Stimulated activated CD4-positive, alpha-beta T cell treated with anti-CD3 and anti-CD28 coated beads, Interleukin-15, amount 100 ng/mL, for 1 hour (primary cell): ENCODE data around the gene COL20A1.

Experiments
- DNase-seq, 2 donors: peaks; one replicate each; pipeline ENCODE4 v3.0.0-alpha.2; 2020; ENCODE audit warnings: low read depth in 1 of 2, low spot score in 1 of 2

Gene COL20A1

DNA sequence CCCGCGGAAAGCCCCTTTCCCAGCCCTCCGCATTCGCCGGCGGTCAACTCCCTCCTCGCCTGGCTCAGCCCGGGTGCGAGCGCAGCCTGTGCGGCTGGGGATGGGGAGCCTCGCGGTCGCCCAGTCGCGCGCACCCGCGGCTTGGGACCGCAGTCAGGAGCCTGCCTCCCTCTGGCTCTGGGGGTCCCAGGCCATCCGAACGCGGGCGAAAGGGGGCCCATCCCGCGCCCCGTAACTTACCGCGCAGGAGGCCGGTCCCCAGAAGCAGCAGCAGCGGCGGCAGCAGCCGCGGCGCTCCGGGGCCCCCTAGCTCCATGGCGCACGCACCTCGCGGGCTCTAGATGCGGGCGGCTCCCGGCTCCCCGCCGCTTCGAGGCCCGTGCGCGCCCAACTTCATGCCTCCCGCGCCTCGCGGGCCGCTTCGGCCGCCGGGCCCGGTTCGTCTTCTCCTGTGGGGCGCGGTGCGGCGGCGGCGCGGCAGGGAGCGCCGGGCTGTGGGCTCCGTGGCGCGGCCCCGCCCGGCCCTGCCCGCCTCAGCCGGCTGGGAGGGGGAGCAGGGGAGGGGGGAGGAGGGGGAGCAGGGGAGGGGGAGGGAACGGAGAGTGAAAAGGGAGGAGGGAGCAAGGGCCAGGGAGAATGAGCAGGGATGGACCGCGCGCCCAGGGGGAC is 68.0 kb downstream of the COL20A1 start, which contains the start of gene CHRNA4:
CHRNA4 (minus strand) TSS at position 500 of the 669 bp plus-strand sequence; CDS start at position 316, 184 bp downstream.
- DNase-seq, result no peak

DNA sequence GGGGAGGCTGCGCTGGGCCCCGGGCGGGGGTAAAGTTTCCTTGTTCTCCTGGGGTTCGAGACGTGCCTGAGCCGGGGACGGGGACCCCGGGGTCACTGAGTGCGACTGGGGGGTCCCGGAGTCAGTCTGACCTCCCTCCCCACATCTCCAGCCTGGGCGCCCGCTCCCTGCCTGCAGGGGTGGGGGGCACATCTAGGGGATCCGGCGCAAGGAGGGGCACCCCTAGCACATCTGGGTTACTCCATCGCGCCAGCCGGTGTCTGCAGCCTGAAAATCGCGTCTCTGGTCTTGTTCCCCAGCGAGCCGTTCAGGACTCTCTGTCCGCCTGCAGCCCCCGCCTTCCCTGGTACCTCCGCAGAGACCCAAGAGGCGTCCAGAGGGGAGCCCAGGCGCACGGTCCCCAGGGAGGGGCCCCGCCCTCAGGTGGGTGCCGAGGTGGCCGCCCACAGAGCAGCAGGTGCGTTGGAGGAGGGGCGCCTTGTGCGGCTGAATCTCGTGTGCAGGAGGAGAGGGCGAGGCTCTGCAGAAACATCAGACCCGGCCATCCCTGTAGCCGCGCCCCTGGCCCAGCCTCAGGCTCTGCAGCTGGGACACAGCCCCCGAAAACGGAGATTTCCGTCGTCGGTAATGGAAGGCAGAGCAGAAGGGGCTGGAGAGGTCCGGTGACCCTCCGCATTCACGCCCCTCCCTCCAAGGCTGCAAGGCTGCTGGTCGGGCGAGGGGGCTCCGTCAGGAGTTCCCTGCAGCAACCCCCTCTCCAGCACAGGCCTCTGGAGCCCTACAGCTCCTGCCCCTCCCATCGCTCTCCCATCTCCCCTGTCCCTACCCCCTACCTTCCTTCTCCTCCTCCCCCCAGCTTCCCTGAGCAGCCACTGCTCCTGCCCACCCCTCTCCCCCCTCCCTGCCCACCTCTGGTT is 68.8 kb downstream of the COL20A1 start:
- no peak for DNase-seq

DNA sequence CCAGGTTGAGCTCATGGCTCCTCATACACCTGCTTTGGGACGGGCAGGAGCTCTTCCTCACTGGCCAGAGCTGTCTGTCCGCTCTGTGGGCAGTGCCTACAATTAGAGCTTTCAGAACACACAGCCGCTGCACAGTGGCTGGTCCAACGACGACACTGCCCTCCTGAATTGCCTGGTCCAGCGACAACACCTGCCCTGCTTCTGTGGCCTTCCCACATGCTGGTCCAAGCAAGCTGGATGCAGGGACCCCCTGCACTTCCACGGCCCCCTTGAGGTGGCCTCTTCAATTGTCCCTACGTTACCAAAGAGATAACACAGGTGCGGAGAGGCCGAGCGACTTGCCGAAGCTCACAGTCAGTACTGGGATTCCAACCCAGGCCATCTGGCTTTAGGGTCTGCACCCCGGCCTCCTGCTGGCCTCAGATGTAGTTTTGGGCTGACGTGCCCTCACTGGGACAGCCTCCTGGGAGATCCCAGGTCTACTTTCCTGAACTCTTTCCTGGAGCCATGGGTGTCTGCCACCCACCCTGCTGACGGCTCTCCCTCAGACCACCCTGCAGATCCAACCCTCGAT is 69.5 kb downstream of the COL20A1 start:
- no peak for DNase-seq

DNA sequence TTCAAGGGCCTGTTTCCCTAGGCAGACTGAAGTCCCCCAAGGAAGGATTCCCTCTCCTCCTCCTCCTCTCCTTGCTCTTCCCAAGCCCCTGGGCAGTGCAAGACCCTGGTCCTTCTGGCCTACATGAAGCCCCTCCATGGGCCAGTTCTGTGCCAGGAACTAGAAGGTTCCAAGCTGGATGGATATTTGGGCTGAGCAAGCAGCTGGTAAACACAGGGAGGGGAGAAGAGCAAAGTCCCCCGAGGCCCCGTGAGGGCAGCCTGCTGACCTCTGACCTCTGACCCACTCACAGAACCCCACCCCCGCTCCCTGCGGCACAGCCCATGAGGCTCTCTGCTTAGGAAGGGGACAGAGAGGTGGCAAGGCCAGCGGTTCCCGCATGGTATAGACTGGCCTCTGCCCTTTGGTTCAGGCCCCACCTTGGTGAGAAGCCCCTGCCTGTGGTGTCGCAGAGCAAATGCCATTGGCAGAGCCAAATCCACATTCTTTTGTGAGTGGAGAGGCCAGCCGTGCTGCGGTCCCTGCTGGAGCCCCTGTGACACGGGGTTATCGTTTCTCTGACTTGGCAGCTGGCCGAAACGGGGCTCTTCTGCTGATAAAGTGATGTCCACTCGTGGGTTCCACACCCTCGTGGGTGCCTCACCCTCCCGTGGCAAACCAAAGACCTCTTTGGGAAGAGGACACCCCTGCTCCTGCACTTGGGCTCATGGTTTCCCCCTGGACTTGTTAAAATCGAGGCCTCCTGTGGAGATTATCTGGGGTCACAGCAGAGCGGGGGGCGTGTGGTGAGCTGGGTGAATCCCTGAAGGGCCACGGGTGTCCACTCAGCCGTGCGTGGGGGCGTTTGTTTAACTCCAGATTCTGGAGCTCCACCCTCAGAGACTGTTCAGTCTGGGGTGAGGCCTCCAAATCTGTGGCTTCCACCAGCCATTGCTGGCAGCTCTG is 70.3 kb downstream of the COL20A1 start:
- DNase-seq, result no peak

DNA sequence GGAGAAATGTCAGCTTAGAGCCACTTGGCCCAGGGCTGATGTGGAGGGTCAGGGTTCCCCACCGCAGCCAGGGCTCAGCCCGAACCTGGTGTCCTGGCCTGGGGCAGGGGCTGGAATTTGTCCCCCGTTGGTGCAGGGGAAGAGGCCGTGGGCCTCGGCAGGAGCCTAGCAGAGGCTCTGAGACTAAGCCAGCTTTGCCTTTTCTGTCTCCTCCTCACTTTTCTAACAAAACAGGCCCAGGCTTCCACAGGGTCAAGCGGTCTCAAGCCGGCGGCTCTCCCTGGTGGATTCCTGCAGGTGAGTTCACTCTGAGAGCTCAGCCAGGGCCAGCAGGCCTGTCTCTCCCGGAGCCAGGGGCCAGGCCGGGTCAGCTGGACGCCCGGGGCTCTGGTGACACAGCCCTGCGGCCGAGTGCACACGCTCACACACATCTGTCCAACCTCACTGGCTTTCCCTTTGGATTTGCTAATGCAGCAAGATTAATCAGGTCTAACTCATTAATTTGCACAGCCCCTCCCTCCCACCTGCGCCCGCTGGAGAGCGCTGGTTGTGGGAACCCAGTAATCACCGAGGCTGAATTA is 71.1 kb downstream of the COL20A1 start:
- no peak for DNase-seq

DNA sequence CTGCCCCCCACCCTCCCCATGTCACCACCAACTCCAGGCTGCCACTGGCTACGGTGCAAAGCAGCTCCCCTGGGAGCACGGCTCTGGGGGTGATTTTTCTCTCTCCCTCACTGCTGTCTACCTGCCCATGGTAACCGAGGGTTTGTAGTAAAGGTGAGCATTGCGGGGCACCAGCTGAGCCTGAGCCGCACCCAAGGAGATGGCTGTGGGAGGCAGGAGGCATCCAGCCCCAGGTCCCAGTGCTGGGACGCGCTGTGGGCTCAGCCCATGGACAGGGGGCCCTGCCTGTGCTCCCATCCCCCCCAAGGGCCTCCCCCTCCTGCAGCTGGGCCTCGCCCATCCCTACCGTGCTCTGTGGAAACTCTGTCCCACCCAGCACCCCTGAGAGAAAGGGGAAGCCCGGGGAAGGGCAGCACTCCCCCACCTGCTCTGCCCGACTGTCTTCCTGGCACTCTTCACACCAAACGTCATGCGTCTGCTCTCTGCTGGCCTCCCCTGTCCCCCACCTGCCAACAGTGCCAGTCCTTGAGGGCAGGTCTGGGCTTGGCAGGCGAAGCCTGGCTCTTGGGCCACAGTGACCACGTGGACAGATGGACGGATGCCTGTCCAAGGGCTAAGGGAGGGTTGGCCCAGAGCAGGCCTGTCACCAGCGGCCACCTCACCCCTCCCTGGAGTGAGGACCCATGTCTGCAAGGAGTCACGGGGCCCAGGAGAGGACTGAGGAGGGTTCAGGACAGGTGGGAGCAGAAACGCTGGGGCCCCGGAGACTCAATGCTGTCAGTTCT is 72.0 kb downstream of the COL20A1 start:
- no peak for DNase-seq

DNA sequence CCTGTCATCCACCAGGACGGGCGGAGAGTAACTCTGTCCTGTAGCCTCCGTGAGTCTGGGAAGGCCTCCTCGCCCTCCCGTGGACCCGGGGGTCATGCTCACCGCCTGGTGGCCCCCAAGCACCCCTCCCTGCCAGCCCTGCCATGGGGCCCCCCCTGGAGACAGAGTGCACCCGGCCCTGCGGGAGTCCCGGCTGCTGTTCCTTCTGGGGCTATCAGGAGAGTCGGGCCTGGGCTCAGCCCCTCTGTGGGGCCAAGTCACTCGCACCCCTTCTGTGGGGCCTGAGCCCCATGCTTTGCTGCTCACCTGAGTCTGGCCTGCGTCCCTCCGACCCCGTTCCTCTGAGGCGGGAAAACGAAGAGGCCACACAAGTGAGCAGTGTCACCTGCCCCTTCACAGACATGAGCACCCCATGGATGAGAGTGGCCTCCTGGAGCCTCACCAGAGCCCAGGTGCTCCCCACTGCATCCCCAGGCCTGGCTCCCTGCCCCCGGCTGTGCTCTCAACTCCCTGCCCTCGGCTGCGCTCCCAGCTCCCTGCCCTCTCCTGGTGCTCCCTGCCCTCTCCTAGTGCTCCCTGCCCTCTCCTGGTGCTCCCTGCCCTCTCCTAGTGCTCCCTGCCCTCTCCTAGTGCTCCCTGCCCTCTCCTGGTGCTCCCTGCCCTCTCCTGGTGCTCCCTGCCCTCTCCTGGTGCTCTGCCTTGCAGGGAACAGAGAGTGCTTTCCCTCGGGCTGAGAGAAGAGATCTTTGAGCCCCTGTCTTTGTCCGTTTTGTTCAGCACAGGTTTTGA is 72.8 kb downstream of the COL20A1 start:
- no peak for DNase-seq

DNA sequence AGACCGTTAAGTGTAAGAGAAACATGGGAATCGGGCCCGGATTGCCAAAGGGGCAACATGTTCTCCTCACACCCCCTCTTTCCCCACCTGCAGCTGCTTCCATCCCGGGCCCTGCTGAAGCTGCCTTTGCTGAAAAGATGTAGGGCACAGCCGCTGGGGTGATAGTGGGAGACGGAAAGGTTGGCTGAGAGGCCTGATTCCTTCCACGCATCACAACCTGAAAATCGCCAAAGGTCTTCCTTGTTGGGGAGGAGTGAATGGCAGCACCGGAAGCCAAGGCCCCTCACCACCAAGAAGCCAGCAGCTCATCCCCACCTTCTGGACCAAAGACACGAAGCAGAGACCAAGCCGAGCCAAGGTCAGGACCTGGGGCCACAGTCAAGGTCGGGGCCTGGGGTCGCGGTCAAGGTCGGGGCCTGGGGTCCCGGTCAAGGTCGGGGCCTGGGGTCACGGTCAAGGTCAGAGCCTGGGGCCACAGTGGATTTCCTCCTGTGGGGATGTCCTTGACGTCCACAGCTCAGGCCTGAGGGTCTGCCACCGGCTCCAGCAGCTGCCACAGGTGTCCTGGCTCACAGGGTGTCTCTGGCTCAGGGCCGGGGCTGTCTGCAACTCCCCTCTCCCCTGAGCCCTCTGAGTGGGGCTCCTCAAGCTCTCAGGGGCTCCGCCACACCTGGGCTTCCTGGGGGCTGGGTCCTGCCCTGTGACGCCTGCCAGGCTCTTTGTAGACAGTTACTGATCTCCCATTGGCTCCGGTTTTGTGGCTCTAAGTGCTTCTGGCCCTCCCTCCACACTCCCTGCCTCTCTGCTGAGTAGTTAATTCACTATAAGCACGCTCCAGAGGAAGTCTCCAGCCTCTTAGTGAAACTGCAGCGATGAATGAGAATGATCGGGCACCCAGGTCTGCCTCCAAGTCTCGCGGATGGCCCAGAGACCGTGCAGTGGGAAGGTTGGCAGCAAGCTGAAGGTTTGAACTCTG is 73.7 kb downstream of the COL20A1 start:
- no peak for DNase-seq

DNA sequence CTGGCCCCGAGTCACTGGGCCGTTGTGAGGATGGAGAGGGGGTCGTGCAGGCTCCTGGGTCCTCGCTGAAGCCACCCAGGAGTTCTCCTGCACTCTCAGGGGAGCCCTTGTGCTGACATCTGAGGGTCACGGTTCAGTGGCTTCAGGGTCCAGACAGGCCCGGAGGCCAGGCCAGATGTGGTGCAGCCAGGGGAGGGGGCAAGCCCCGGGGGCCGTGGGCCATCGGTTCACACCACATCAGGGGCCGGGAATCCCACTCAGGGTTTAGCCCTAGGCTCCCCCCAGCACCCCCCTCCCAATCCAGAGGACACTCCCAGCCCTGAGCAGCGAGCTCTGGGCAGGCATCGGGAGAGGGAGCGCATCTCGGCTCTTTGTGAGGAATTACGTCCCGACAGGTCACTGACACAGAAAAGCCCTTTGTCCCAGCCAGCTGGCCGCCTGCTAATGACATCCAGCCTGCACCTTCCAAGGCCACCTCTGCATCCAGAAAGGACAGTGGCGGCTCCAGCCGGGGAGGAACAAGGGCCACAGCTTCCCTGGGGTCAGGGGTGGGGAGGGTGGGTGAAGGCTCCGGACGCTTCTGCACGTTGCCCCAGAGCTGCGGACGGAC is 74.6 kb downstream of the COL20A1 start:
- DNase-seq, result no peak

DNA sequence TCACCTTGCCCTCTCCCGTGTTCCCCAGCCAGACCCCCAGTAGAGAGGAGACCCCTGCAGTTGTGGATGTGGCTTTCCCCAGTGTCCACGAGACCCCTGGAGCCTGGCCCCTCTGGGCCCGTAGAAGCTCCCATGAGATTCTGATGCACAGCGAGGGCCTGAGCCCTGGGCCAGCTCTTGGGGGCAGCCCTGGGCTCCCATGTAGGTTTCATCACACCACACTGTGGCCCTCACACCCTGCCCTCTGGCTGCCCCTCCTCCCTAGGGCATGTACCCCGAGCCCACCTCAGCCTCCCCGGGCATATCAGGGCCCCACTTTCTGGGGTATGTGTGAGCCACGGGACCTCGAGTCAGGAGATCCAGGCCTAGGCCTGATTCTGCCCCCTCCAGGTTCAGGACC is 75.2 kb downstream of the COL20A1 start:
- DNase-seq, result no peak

DNA sequence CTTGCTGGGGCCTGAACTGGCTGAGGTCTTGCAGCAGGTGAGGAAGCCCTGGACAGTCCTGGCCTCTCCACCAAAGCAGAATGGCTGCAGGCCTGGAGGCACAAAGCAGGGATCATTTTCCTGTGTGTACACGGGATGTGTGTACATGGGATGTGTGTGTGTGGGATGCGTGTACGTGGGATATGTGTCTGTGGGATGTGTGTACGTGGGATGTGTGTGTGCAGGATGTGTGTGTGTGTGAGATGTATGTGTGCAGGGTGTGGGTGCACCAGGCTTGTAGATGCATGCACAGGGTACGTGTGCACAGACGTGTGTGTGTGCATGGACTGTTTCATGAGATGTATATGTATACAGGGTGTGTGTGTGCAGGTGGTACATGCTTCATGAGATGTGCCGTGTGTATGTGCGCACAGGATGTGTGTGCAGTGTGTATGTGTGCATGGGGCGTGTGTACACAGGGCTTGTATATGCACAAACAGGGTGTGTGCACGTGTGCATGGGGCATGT is 76.1 kb downstream of the COL20A1 start:
- no peak for DNase-seq

DNA sequence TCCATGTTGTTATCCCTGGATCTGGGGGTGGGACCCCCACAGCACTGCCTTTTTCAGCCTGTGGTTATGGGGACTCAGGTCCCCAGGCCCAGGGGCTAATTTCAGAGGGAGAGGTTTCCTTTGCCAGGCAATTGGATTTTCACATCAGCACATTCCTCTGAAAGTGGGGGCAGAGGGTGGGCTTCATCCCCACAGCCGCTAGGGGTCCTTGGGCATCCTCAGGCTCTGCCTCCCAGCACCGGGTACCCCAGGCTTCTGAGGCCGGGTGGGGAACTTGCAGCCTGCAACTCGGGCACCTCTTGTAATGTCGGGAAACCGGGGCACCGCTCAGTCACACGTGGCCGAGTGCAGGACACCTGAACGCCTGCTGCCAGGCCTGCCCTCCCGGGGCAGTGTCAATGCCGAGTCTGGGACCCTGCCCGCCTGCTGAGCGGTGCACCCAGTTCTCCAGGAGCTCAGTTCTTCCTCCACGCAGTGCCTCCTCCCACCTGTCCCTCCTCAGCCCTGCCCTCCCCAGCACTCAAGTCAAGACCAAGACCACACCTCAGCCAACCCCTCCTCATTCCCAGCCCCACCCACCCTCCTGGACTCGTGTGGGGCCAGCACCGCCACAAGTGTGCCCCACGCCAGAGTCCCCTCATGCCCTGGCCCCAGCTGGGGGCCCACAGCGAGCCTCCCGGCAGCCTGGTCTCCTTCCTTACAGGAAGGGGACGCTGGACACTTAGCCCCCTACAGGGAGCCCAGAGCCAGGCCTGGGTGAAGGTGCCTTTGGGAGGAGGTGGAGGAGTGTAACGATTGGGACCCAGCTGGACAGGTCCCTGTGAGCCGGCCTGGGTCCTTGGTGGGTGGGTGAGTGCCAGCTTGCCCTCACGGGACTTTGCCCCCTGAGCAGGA is 77.0 kb downstream of the COL20A1 start:
- no peak for DNase-seq

DNA sequence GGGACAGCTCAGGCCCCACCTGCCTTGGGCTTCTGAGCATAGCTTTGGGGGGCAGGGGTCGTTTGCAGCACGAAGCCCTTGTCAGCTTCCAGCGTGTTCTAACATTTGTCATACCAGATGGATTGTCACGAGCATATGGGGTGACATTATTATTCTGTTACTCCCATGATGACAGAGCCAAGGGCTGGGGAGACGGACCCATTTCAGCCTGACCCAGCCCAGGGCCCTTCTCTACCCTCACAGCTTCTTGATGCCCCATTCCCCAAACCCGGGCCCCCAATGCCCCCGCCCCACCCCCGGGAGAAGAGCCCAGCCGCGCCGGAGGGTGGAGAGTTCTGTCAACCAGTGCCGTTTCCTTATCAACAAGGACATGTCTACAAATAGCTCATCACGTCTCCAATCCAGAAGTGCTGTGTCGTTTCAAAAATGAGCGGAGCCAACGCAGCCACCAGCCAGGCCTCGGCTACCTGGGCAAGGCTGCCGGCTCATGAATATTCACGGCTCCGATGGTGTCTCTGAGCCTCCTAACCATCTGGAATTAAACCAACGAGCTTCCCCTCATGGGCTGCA is 77.7 kb downstream of the COL20A1 start:
- no peak for DNase-seq

DNA sequence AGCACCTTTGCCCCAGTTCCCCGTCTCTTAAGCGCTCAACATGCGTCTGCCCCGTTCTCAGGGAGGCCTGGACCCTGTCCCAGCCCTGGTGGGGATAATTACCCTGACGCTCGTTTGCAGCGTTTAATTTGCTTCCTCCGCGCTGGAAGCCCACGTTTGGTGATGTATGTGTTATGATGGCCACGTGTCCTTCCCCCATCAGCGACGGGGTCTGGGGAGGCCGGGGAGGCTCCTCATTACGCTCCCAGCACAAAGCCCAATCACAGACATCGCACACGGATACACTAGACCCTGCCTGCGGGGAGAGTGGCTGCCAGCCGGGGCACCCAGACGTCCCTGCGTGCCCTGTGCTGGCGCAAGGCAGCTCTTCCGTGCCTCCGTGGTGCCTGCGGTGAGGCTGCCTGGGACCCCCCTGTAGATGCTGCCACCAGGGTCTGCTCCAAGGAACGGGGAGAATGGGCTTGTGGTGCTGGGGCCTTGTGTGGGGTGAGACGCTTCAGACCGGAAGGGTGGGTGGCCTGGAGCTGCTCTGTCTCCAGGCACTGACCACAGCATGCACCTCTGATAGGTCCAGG is 78.4 kb downstream of the COL20A1 start:
- no peak for DNase-seq
